ENCODE results near the gene CNPY3.

The CNPY3 gene

GRCh38 chr6:42988486-42989020 is 59.3 kb downstream of the CNPY3 start:
- peaks cover 7 to 56% of the 10 kb centered on the region in 2 experiments; a peak in 2 of 3 replicates for H3K36me3 ChIP-seq (ENCODE audit: control insufficient read depth in 2 of 2, insufficient read depth in 1 of 2, low read length in 2 of 2)
- no peaks in the 10 kb centered on the region for H3K4me1 ChIP-seq (ENCODE audit: control insufficient read depth, insufficient read depth, low read length)
- TF ChIP-seq ZNF138 (tag by site-specific recombination; IDR thresholded peaks at IDR 0.05; ENCODE audit: borderline replicate concordance) (no peak), ZNF266 (tag by site-specific recombination; IDR thresholded peaks at IDR 0.05; ENCODE audit: low read depth) (no peak), ZNF660 (tag by site-specific recombination; IDR thresholded peaks at IDR 0.05) (no peak), ZNF704 (tag by site-specific recombination; IDR thresholded peaks at IDR 0.05) (no peak), ZNF221 (tag by site-specific recombination; IDR thresholded peaks at IDR 0.05; ENCODE audit: borderline replicate concordance) (no peak), REST (tag by site-specific recombination; IDR thresholded peaks at IDR 0.05) (no peak), ZFP41 (tag by site-specific recombination; IDR thresholded peaks at IDR 0.05; ENCODE audit: borderline replicate concordance) (no peak), ZNF341 (tag by site-specific recombination; IDR thresholded peaks at IDR 0.05; ENCODE audit: low read depth) (no peak), ZNF223 (tag by site-specific recombination; IDR thresholded peaks at IDR 0.05) (no peak), ZNF626 (tag by site-specific recombination; IDR thresholded peaks at IDR 0.05) (no peak), GLIS1 (tag by site-specific recombination; IDR thresholded peaks at IDR 0.05) (no peak), ZBTB10 (tag by site-specific recombination; IDR thresholded peaks at IDR 0.05) (no peak), ZBTB48 (tag by site-specific recombination; IDR thresholded peaks at IDR 0.05) (no peak), ZNF645 (tag by site-specific recombination; IDR thresholded peaks at IDR 0.05) (no peak)
- H3K9me3 ChIP-seq (ENCODE audit: control insufficient read depth, insufficient read depth, low read depth, low read length): no peaks in the 10 kb centered on the region
- ChIA-PET CTCF (interaction anchor here (0.6 to 1.7 kb wide), 5 partner anchors 9 to 155 kb away, joined by 3 to 10 read pairs (median 5); partner anchors contain the start of genes KLHDC3, MEA1 and PEX6), POLR2A (interaction anchor here (0.7 to 2.2 kb wide), 7 partner anchors 8 to 65 kb away, joined by 3 to 18 read pairs (median 4); partner anchors contain the start of genes CNPY3, CUL7, PEX6 and RRP36)
- H3K4me3 ChIP-seq (ENCODE audit: low read depth, low read length): no peak overlapping the region
- no peak overlapping the region for H3K27ac ChIP-seq (ENCODE audit: extremely low read depth, low read depth, low read length)
